Gastroesophageal sphincter (tissue), 4 donors: ENCODE results near the gene MAP2K3. TPM values are rescaled to one million over a fixed set of nuclear protein-coding genes. Genes with fewer than 3 reads are reported as not detected.

Experiments
- ATAC-seq: fragments of 150-250 bp; one replicate; pipeline ENCODE4 v1.9.1; 2016; ENCODE audit warnings: mild to moderate bottlenecking, moderate library complexity
- H3K27ac ChIP-seq, 4 donors: fragments of 200-600 bp; sonication (generic) in 3 of 4; 1 replicate in 3 of 4; 2 replicates in 1 of 4; pipeline ENCODE4 v1.5.1; 2016 to 2019
- H3K27me3 ChIP-seq: fragments of 200-600 bp; sonication (generic); one replicate; pipeline ENCODE4 v1.5.1; 2019
- H3K36me3 ChIP-seq, 2 donors: fragments of 200-600 bp; sonication (generic); one replicate each; pipeline ENCODE4 v1.5.1; 2019; ENCODE audit warnings: control low read depth in 1 of 2
- H3K4me1 ChIP-seq, 3 donors: fragments of 200-600 bp; sonication (generic); 1 replicate in 2 of 3; 2 replicates in 1 of 3; pipeline ENCODE4 v1.5.1; 2016 to 2019; ENCODE audit warnings: control low read depth in 2 of 3
- H3K4me3 ChIP-seq, 2 donors: fragments of 200-600 bp; sonication (generic); one replicate each; pipeline ENCODE4 v1.5.1; 2019; ENCODE audit warnings: mild to moderate bottlenecking in 1 of 2, moderate library complexity in 1 of 2
- H3K9me3 ChIP-seq, 3 donors: fragments of 200-600 bp; sonication (generic); one replicate each; pipeline ENCODE4 v1.5.1; 2017 to 2019; ENCODE audit warnings: control low read depth in 2 of 3
- EP300 ChIP-seq: sonication (generic); formaldehyde crosslinking; IDR thresholded peaks from one replicate; pipeline ENCODE4 v1.6.1; 2017; ENCODE audit warnings: antibody characterized with exemption, mild to moderate bottlenecking
- POLR2A ChIP-seq, 2 donors: fragments of 450-650 bp; IDR thresholded peaks; one replicate each; pipeline ENCODE4 v1.6.1; 2017; ENCODE audit warnings: antibody characterized with exemption in 2 of 2, mild to moderate bottlenecking in 2 of 2, moderate library complexity in 1 of 2
- POLR2AphosphoS5 ChIP-seq: sonication (generic); formaldehyde crosslinking; IDR thresholded peaks from one replicate; pipeline ENCODE4 v1.6.1; 2017; ENCODE audit warnings: antibody characterized with exemption
- WGBS, 2 donors: methylation state at CpG; one replicate each; pipeline ENCODE4 v1.1.5; 2018; ENCODE audit warnings: low coverage in 1 of 2; 5-methylcytosine and 5-hydroxymethylcytosine counted together
- total RNA-seq, 4 donors: library from RNA; depleted of rRNA; stranded (reverse); fragments of >200 nt; gene quantifications; one replicate each; pipeline ENCODE4 v1.1.0, GENCODE V29; 2016
- TF ChIP-seq, protein P1 (sequence below), 4 experiments: fragments of 200-600 bp in 2 of 4; fragments of 450-650 bp in 2 of 4; sonication (generic) in 1 of 4; IDR thresholded peaks; one replicate each; pipeline ENCODE4 v1.5.1; 2017 to 2019; ENCODE audit warnings: antibody characterized with exemption in 4 of 4, mild to moderate bottlenecking in 2 of 4, moderate library complexity in 2 of 4

The MAP2K3 gene
- total RNA-seq, 4 donors from 2014 or later, result 18.3 to 46.2 (median 35.2) TPM

DNA sequence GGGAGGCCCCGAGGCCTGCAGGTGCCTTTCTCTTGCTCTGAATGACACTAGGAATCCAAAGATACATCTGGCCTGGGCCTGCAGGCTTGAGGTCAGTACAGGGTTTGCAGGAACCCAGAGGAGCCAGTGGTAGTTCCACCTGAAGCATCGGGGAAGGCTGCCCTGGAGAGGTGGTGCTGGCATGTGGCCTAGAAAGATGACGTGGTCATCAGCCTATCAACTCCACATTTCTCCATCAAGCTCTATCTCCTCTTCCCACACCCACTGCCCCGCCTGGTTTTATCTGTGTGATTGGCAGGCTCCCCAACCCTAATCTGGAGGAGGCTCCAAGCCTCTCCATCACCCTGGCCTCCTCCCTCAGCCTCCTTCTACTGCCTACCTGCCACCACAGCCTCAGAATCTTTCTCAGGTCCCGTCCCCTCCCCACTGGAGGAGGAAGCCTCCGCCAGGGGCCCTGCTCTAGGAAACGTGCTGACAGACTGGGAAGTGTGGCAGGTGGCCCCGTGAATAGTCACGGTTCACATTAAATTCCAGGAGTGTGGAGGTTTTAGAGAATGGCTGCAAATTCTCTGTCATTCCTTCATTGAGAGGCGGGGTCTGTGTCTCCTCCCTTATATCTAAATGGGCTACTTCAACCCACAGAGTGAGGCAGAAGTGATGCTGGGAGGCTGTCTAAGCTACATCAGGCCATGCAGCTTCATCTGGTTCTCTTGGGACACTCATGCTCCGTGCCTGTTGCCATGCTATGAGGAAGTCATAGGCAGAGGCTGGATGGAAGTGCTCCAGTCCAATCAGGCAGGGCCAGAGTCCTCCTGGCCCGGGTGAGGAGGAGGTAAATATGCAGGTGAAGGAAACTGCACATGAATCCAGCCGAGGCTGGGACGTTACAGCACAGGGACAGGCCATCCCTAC lies 11.4 kb upstream of the MAP2K3 start:
- 56 to 63% methylated on average over 2 to 4 of the region's 14 CpGs for WGBS, 2 donors
- Histone ChIP-seq H3K36me3 (no peaks in the 10 kb centered on the region), H3K4me1 (peaks cover 0 to 26% (median 8%) of the 10 kb centered on the region in 3 donors), H3K4me3 (no peak overlapping the region), H3K27me3 (no peaks in the 10 kb centered on the region), H3K9me3 (no peaks in the 10 kb centered on the region), H3K27ac (no peak overlapping the region)
- ATAC-seq, result no peak
- no peak for TF ChIP-seq EP300
- TF ChIP-seq POLR2AphosphoS5, result no peak
- TF ChIP-seq POLR2A (IDR thresholded peaks at IDR 0.05), result no peak
- TF ChIP-seq, protein P1, sequence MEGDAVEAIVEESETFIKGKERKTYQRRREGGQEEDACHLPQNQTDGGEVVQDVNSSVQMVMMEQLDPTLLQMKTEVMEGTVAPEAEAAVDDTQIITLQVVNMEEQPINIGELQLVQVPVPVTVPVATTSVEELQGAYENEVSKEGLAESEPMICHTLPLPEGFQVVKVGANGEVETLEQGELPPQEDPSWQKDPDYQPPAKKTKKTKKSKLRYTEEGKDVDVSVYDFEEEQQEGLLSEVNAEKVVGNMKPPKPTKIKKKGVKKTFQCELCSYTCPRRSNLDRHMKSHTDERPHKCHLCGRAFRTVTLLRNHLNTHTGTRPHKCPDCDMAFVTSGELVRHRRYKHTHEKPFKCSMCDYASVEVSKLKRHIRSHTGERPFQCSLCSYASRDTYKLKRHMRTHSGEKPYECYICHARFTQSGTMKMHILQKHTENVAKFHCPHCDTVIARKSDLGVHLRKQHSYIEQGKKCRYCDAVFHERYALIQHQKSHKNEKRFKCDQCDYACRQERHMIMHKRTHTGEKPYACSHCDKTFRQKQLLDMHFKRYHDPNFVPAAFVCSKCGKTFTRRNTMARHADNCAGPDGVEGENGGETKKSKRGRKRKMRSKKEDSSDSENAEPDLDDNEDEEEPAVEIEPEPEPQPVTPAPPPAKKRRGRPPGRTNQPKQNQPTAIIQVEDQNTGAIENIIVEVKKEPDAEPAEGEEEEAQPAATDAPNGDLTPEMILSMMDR (IDR thresholded peaks at IDR 0.05), result no peak

DNA sequence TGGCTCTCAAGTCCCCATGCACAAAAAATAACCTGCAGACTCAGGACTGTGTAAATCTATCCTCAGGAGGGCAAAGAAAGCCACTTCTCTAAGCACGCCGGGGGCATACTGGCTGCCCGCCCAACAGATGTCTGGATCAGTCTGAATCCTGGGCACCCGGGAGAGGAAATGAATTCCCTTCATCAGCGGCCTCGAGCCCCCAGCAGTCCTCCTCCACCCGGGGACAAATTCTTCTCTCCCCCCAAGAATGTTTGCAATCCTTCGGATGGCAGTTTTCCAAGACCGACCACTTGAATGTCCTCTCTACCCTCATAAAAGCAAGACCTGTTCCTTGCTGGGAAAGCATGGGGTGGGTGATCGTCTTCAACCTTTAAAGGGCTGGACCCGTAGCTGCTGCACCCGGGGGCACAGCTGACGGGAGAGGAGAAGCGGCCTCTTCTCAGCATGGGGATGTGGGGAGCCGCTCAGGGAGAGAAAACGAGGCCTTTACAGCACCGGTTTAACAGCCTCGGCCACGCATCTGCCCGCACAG lies 9.4 kb upstream of the MAP2K3 start:
- TF ChIP-seq, protein P1 (IDR thresholded peaks at IDR 0.05), result no peak
- TF ChIP-seq POLR2AphosphoS5, result no peak
- no peak for TF ChIP-seq EP300
- TF ChIP-seq POLR2A (IDR thresholded peaks at IDR 0.05), result no peak
- 8% methylated on average over 17 of the region's 20 CpGs; no CpG with 5 or more reads in 1 of the 2 donors for WGBS, 2 donors
- Histone ChIP-seq H3K27ac (peak overlapping the region in 3 of 4 donors; percentile 31 to 82 (median 78)), H3K27me3 (no peaks in the 10 kb centered on the region), H3K4me3 (peak overlapping the region; percentile 34 to 75), H3K4me1 (peaks cover 0 to 45% (median 8%) of the 10 kb centered on the region in 3 donors), H3K36me3 (no peaks in the 10 kb centered on the region), H3K9me3 (no peaks in the 10 kb centered on the region)
- ATAC-seq, result no peak

DNA sequence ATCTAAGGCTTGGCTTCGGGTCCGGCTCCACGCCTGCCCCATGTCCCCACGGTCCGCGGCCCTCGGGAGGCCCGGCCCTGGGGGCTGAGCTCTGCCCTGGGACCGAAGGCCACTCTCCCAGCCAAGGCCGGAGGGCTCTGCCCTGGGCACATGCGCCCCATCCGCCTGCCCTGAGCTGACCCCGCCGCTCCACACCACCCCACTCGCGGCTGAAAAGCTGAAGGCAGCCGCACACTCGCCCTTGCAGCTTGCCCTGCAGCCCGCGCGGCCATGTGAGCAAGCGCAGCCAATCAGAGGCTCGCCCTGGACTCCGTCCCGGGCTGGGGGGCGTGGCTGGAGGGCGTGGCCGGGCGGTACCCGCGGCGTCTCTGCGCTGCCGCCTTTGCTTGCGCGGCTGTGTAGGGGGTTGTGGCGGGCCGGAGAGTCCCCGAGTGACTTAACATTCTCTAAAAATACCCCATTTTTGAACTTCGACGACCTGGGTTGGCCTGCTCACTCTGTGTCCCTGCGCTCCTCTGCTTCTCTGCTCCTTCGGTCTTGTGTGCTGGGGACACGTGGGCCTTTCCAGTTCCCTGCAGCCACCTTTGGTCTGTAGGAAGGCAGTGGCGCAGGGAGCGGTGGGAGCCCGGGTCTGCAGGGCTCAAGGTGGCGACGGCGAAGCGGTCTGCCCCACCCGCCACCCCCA lies 8.8 kb upstream of the MAP2K3 start:
- peaks cover 0 to 49% (median 8%) of the 10 kb centered on the region in 3 donors for H3K4me1 ChIP-seq
- no peaks in the 10 kb centered on the region for H3K27me3 ChIP-seq
- no peaks in the 10 kb centered on the region for H3K36me3 ChIP-seq
- ATAC-seq, result peak; percentile 95
- peak overlapping the region in 3 of 4 donors; percentile 31 to 82 (median 78) for H3K27ac ChIP-seq
- peak overlapping the region; percentile 34 to 75 for H3K4me3 ChIP-seq
- TF ChIP-seq POLR2A (IDR thresholded peaks at IDR 0.05) (peak; percentile 23 to 53), EP300 (no peak), POLR2AphosphoS5 (peak; percentile 44)
- TF ChIP-seq, protein P1 (IDR thresholded peaks at IDR 0.05), result peak in 2 of 4 experiments; percentile 7 to 28
- no peaks in the 10 kb centered on the region for H3K9me3 ChIP-seq
- WGBS, 2 donors, result no CpG with 5 or more reads among the region's 52 CpGs

DNA sequence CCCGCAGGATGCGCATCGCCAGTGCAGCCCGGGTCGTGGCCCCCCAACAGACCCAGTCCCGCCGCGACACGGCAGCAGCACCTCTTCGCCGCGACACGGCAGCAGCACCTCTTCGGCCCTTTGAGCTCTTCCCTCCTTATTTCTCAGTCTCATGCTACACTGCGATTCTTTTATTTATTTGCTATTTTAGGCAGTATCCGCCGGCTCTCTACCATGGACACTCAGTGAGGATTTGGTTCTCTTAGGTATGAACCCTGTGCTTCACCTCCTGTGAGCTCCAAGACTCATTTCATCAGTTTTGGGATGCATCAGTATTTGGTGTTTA lies 8.3 kb upstream of the MAP2K3 start:
- no peak for ATAC-seq
- H3K4me1 ChIP-seq, result peaks cover 0 to 49% (median 8%) of the 10 kb centered on the region in 3 donors
- H3K4me3 ChIP-seq, result peak overlapping the region; percentile 34 to 75
- 7% methylated on average over 13 of the region's 17 CpGs; no CpG with 5 or more reads in 1 of the 2 donors for WGBS, 2 donors
- no peaks in the 10 kb centered on the region for H3K36me3 ChIP-seq
- H3K27me3 ChIP-seq, result no peaks in the 10 kb centered on the region
- peak overlapping the region in 3 of 4 donors; percentile 31 to 82 (median 78) for H3K27ac ChIP-seq
- TF ChIP-seq EP300 (no peak), POLR2A (IDR thresholded peaks at IDR 0.05) (no peak), POLR2AphosphoS5 (no peak)
- TF ChIP-seq, protein P1 (IDR thresholded peaks at IDR 0.05), result no peak
- no peaks in the 10 kb centered on the region for H3K9me3 ChIP-seq
